Measurements from ENCODE around the gene GTF2F2. TPM values are rescaled to one million over a fixed set of nuclear protein-coding genes. Genes with fewer than 3 reads are reported as not detected.

Gene GTF2F2
- total RNA-seq, 2 donors from 2014 or later: 18.7 to 20.5 TPM

DNA sequence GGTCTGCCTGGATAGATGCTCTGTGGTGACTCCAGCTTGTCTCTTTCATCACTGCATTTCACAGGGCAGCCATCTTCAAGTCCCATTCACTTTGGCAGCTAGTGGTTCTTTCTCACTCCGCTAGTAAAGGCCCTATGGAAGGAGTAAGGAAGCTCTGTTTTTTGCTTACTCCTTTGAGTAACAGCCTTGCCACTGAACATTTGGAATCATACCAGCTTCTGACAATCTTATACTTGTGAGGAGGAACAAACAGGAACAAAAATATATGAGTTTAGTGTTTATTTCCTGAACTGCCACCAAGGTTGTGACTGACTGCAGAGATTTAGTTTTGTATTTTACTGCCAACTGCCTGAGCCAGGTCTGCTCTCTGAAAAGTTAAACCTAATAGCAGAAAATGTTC is 41.9 kb downstream of the GTF2F2 start:
- H3K27ac ChIP-seq: peak overlapping the region; percentile 49
- H3K9ac ChIP-seq (ENCODE audit: low read depth in 2 of 2, low read length in 2 of 2): no peak overlapping the region

DNA sequence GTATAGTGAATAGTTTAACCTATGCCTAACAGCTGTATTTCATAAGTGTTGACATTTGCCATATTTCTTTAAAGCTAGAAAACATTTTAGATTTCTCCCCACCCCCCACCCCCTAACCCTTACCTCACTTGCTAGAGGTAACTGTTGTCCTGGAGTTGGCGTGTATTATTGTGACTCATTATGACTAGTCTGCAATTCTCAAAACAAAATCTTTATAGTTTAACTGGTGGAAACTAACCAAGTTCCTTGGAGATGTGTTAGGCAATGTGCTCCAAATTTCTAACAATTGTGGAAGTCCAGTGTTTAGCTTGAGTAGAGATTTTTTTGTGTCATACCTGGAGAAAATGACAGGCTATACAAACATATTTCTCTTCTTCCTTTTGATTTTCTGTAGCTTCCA is 42.5 kb downstream of the GTF2F2 start:
- TF ChIP-seq, protein P1, sequence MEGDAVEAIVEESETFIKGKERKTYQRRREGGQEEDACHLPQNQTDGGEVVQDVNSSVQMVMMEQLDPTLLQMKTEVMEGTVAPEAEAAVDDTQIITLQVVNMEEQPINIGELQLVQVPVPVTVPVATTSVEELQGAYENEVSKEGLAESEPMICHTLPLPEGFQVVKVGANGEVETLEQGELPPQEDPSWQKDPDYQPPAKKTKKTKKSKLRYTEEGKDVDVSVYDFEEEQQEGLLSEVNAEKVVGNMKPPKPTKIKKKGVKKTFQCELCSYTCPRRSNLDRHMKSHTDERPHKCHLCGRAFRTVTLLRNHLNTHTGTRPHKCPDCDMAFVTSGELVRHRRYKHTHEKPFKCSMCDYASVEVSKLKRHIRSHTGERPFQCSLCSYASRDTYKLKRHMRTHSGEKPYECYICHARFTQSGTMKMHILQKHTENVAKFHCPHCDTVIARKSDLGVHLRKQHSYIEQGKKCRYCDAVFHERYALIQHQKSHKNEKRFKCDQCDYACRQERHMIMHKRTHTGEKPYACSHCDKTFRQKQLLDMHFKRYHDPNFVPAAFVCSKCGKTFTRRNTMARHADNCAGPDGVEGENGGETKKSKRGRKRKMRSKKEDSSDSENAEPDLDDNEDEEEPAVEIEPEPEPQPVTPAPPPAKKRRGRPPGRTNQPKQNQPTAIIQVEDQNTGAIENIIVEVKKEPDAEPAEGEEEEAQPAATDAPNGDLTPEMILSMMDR (IDR thresholded peaks at IDR 0.05): no peak
- no peaks in the 10 kb centered on the region for H3K9me3 ChIP-seq
- no peak overlapping the region for H3K4me3 ChIP-seq
- no peak overlapping the region for H3K9ac ChIP-seq (ENCODE audit: low read depth in 2 of 2, low read length in 2 of 2)
- H3K27ac ChIP-seq: peak overlapping the region; percentile 49
- H3K36me3 ChIP-seq: no peaks in the 10 kb centered on the region
- peaks cover 8% of the 10 kb centered on the region for H3K4me1 ChIP-seq
- intact Hi-C loops (cut with DNase I): no loop called here
- no peaks in the 10 kb centered on the region for H3K27me3 ChIP-seq
- DNase-seq: no peak

More for the DNA sequence above, 41.9 kb downstream of the GTF2F2 start:
- no peak for DNase-seq
- Histone ChIP-seq H3K27me3 (no peaks in the 10 kb centered on the region), H3K4me1 (peaks cover 8% of the 10 kb centered on the region), H3K9me3 (no peaks in the 10 kb centered on the region), H3K36me3 (no peaks in the 10 kb centered on the region), H3K4me3 (no peak overlapping the region)
- TF ChIP-seq, protein P1 (IDR thresholded peaks at IDR 0.05): no peak
- intact Hi-C loops (cut with DNase I): no loop called here

DNA sequence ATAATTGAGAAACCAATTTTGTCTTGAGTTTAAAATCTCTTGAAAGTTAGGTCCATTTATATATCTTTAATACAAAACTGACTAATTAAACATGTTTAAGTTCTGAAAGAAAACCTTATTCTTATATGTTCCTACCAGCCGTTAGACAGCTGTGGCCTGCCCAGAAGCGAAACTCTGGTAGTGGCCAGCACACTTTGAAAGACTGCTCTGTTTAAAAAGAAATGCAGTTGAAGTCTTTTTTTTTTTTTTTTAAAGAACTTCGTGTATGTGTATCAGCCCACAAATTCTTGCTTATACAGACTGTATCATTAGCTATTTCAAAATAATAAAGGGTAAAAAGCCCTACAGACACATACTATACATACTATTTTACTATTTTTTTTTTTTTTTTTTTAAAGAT is 46.5 kb downstream of the GTF2F2 start:
- Histone ChIP-seq H3K36me3 (no peaks in the 10 kb centered on the region), H3K27ac (no peak overlapping the region), H3K4me3 (no peak overlapping the region), H3K9me3 (no peaks in the 10 kb centered on the region), H3K4me1 (peaks cover 8% of the 10 kb centered on the region), H3K27me3 (no peaks in the 10 kb centered on the region), H3K9ac (ENCODE audit: low read depth in 2 of 2, low read length in 2 of 2) (no peak overlapping the region)
- TF ChIP-seq, protein P1 (IDR thresholded peaks at IDR 0.05): no peak
- DNase-seq: no peak
- intact Hi-C loops (cut with DNase I): no loop called here

DNA sequence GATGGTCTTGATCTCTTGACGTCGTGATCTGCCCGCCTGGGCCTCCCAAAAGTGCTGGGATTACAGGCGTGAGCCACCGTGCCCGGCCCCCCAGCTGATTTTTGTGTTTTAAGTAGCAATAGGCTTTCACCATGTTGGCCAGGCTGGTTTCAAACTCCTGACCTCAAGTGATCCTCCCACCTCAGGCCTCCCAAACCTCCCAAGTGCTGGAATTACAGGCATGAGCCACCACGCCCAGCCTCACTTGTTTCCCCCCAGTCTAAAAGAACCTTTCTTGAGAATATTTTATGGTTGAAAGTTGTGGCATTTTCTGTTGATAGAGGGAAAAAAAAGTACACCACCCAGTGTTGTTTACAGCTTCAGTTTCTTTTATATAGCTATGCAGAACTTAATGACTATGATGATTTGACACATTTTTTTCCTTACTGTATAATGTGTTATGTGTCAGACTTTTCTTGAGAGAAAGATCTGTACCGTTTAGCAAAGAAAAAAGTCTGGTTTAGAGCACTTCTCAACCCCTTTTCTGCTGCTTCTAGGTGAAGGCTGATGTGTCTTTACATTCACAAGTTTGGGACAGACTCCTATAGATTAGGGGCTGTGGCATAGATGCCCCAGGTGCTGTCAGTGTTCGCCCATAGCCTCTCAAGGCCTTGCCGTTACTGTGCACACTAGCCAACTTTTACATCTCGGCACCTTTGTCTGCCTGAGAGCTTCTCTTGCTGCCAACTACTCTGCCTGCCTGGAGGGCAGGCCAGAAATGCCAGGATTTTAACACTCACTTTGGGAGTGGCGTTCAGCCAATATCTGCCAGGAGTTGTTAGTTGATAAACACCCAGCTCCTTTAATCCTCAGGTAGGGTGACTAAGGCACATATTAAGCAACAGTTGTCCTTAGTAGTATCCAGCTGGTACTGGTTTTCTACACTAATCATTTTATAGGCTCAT is 47.6 kb downstream of the GTF2F2 start:
- Histone ChIP-seq H3K27ac (peak overlapping the region; percentile 76), H3K27me3 (no peaks in the 10 kb centered on the region), H3K4me3 (no peak overlapping the region), H3K36me3 (no peaks in the 10 kb centered on the region), H3K9me3 (no peaks in the 10 kb centered on the region), H3K9ac (ENCODE audit: low read depth in 2 of 2, low read length in 2 of 2) (peak overlapping the region in 1 of 2 donors; percentile 48), H3K4me1 (peaks cover 3% of the 10 kb centered on the region)
- TF ChIP-seq, protein P1 (IDR thresholded peaks at IDR 0.05): no peak
- peak; percentile 76 for DNase-seq
- intact Hi-C loops (cut with DNase I): no loop called here

DNA sequence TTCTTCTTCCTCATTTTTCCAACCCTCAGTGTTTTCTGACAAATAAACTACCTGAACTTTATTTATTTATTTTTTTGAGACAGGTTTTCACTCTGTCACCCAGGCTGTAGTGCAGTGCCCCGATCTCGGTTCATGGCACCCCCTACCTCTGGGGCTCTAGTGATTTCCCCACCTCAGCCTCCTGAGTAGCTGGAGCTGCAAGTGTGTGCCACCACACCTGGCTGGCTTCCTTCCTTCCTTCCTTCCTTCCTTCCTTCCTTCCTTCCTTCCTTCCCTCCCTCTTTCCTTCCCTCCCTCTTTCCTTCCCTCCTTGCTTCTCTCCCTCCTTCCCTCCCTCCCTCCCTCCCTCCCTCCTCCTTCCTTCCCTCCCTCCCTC is 48.2 kb downstream of the GTF2F2 start:
- Histone ChIP-seq H3K4me3 (no peak overlapping the region), H3K9ac (ENCODE audit: low read depth in 2 of 2, low read length in 2 of 2) (peak overlapping the region in 1 of 2 donors; percentile 48), H3K4me1 (no peaks in the 10 kb centered on the region), H3K27me3 (no peaks in the 10 kb centered on the region), H3K36me3 (no peaks in the 10 kb centered on the region), H3K27ac (peak overlapping the region; percentile 76), H3K9me3 (no peaks in the 10 kb centered on the region)
- TF ChIP-seq, protein P1 (IDR thresholded peaks at IDR 0.05): no peak
- intact Hi-C loops (cut with DNase I): no loop called here
- no peak for DNase-seq

Data from colonic mucosa (tissue), 4 donors.